GM15510 (cell line): ENCODE data around the gene CNTN6.

Experiments used
- POLR2A ChIP-seq: IDR thresholded peaks from 3 replicates; pipeline ENCODE4 v1.6.1; 2011; ENCODE audit warnings: borderline replicate concordance; ENCODE audit not compliant: insufficient read length; ENCODE audit errors: extremely low read depth

CNTN6 gene

DNA sequence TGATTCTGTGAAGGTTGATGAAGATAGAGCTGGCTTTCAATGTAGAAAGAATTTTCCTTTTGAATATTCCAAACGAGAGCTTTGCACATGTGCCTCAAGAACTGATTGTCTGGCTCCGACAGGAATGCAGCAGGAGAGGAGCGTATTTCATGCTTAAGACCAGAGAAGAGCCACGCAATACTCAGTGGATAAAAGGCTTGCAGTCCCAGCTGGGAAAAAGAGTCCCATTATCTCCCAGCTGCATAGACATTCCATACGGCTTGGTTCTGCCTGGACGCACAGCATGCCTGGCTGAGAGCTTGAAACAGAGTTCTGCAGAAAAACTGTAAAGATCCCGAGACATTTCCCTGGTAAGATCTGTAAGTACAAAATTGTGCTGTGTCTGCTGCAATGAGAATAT, at the start of gene CNTN6:
Gene CNTN6, plus strand, starts transcription at position 254 of the 400 bp plus-strand sequence. CDS start 54,985 bp downstream, outside the sequence.
- no peak for TF ChIP-seq POLR2A

- no peak for TF ChIP-seq POLR2A
Observed at GRCh38 chr3:1048558-1048957, 44.3 kb upstream of the CNTN6 start.

DNA sequence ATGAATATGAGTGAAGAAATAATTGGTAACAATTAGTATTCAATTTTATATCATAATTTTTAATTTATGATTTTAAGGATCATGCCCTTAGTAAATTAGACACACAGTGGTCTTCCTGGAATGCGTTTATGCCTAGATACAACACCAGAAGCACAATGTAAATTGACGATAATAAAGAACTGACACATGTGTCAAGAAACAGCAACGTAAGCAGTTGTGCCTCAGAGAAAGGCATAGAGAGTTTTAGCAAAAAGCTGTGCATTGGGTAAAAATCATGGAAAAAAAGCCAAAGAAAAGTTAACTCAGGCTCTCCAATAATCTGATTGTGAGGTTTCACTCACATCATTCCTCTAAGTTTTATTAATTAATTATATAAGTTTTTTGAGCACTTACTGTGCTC, 37.0 kb upstream of the CNTN6 start:
- TF ChIP-seq POLR2A, result no peak

DNA sequence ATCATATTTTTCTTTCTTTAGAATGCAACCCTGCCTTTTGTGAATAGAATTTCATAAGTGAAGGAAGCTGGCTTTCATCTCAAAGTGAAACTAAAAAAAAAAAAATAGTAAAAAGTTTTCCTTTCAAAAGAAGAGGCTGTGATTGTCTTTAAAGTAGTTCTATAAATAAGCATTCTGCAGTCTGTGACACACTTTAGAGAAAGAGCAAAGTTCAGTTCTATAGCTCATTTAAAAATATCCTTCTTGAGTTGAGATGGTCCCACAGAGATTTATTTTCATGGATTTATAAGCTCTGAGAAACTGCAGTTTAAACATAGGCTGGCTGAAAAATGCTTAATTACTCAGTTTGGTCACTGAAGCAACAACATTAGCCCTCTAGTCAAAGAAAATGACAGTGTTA, 36.1 kb upstream of the CNTN6 start:
- TF ChIP-seq POLR2A, result no peak

GRCh38 chr3:1057436-1057835, 35.4 kb upstream of the CNTN6 start:
- TF ChIP-seq POLR2A, result no peak

GRCh38 chr3:1068985-1069384, 23.8 kb upstream of the CNTN6 start:
- TF ChIP-seq POLR2A, result no peak

DNA sequence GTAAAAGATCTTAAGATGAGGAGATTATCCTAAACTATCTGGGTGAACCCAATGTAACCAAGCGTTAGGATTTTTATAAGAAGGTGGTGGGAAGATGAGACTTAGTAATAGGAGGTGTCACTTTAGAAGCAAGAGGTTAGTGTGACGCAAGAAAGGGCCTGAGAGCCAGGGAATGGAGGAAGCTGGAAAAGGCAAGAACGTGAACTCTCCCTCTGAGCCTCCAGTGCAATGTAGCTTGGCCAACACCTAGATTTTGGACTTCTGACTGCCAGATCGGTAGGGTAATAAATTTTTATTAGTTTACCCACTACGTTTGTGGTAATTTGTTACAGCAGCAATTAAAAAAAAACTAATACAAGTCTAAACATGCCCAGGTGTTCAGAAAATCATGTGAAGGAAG, 20.8 kb upstream of the CNTN6 start:
- no peak for TF ChIP-seq POLR2A

DNA sequence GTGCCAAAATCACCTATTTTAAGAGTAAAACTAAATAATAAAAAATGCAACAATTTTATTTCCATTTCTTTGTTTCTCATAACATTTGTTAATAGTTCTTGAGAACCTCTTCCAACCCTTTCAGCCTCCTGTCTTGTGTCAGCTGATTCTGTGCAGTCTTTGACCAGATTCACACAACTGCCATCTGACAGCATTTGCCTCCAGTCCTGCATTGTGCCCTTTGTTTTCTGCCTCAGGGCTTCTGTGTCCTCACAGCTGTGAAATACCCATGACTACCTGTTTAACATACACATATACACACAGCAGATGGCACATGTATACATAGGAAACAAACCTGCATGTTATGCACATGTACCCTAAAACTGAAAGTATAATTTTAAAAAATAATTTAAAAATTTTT, 13.2 kb upstream of the CNTN6 start:
- TF ChIP-seq POLR2A, result no peak

DNA sequence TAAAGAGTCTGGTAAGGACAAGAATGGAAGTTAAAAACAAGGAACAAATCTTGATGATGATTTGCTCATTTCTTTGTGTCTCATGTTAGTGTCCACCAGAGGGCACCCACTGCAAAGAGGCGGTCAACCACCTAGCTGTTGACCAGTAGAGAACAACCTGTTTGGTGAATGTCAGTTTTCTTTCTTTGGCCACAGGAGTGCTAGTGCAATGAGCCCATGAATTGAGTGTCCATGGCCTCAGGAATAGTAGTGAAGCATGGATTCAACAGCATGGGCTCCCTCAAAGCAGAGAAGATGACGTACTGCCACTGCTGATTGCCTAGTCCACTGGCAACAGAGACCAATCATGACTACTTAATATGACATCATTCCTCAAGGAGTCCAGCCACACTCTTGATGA, 10.7 kb upstream of the CNTN6 start:
- no peak for TF ChIP-seq POLR2A

GRCh38 chr3:1087066-1087560, 5.7 kb upstream of the CNTN6 start:
- TF ChIP-seq POLR2A, result no peak

GRCh38 chr3:1088503-1088902, 4.3 kb upstream of the CNTN6 start:
- no peak for TF ChIP-seq POLR2A

- TF ChIP-seq POLR2A, result no peak
Observed at GRCh38 chr3:1091286-1091685, 1.5 kb upstream of the CNTN6 start.

DNA sequence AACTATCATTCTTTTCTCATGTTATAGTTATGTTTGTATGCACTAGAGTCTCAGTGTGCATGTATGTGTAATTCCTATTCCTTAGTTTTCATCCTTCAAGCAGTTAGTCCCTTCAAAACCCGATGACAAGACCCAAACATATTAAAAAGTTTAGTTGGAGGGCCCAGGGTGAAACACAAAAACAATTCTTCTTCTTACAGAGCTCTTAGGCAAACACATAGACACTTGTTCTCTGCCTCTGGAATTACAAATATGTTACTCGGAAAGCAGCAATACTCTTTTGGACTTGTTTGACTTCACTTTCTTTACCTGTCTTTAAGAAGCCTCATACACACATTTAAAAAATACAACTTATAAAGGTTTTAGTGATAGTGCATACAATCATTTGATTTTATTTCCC, 763 bp upstream of the CNTN6 start:
- TF ChIP-seq POLR2A, result no peak

DNA sequence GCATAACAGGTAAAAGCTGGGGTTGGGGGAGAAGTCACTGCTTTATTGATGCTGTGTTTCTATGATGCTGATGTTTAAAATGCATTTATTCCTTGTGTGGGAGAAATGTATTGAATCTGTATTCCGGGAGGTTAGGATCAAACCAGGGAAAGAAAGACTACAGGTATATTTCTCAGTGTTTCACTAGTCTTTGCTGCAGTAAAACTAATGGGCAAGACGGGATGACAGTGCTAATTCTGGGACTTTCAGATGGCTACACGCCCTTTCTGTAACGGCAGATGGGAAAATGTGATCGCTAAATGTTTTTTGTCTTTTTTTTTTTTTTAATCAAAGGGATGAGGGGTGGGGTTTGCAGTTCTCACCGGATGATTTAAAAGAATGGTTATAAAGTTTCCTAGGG, 393 bp downstream of the CNTN6 start:
- TF ChIP-seq POLR2A, result no peak

DNA sequence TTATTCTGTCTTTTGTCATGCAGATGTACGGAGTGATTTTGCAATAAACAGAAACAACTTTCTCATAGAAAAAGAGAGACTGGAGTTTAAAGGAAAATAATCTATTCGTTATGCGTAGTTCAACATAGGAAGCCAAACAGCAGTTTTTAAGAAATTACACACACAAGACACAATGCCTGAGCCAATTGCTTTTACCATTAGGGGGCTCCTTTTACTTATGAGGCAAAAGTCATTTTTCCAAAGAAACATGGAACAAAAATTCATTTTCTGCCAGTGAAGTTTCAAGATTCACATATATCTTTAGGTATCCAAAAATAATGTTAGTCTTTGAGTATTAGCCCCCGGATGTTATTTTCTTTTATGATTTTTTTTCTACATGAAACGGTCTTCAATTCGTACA, 10.7 kb downstream of the CNTN6 start:
- TF ChIP-seq POLR2A, result no peak

DNA sequence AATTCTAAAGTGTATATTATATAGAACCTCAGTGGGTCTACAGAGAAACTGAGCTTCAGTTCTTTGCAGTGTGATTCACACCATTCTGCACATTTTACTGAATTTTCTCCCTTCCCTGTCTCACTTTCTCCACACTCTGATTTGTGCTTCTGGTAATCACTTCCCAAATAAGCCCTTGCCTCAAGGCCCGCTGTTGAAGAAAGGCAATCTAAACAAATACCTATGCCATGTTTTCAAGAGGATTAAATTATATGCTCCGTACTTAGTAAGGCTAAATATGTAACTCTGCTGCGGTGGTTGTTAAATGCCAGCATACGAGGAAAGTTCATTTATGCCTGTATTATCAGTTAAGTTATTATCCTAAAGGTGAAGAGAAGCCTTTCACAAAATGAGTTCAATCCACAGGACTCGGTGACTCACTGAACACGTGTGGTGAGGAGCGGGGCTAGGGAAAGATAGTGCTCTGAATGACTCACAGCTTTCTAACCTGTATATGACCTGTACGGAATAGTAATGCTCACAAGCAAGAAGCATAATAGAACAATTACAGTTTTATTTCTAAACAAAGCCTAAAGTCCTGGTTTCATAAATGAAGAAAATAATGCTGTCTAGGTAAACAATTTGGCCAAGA, 25.1 kb downstream of the CNTN6 start:
- no peak for TF ChIP-seq POLR2A

DNA sequence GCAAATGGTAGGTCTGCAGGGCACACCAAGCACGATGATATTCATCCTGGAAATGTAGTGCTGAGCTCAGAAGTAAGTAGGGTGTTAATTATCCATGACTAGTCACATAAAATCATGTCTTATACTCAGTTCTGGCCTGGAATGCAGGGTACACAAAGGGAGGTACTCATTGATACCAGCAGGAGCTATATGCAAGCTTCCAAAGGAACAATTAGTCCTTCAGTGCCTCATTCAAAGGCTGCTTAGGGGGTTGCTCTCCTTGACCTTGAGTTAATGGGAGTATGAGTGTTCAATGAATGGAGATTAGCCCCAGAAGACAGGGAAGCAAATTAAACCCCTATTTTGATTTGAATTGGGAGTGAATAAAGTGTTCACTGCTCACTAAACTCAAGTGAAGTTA, 38.3 kb downstream of the CNTN6 start:
- TF ChIP-seq POLR2A, result no peak
